Stimulated activated CD8-positive, alpha-beta memory T cell treated with anti-CD3 and anti-CD28 coated beads, Interleukin-12 subunit alpha, Interleukin-12 subunit beta, amount 100 ng/mL, for 4 hours (primary cell): ENCODE measurements around the gene TOR4A.

Source experiments
- DNase-seq: peaks from one replicate; pipeline ENCODE4 v3.0.0-alpha.2; 2020; ENCODE audit warnings: low read depth

TOR4A gene

GRCh38 chr9:137306066-137306849, 28.7 kb downstream of the TOR4A start:
- DNase-seq: no peak

GRCh38 chr9:137306850-137307254, 29.3 kb downstream of the TOR4A start:
- no peak for DNase-seq

- DNase-seq: no peak
Measured at GRCh38 chr9:137307255-137308056, 29.9 kb downstream of the TOR4A start.

GRCh38 chr9:137308057-137308619, 30.6 kb downstream of the TOR4A start:
- DNase-seq: no peak

GRCh38 chr9:137309368-137310188, 32.1 kb downstream of the TOR4A start:
- no peak for DNase-seq

- no peak for DNase-seq
Measured at GRCh38 chr9:137310189-137311052, 32.9 kb downstream of the TOR4A start.

GRCh38 chr9:137311171-137311985, 33.9 kb downstream of the TOR4A start:
- no peak for DNase-seq

- DNase-seq: no peak
Measured at GRCh38 chr9:137311986-137312851, 34.7 kb downstream of the TOR4A start.

GRCh38 chr9:137312852-137313325, 35.4 kb downstream of the TOR4A start:
- DNase-seq: no peak

- DNase-seq: no peak
Measured at GRCh38 chr9:137313326-137313936, 35.9 kb downstream of the TOR4A start.

- no peak for DNase-seq
Measured at GRCh38 chr9:137313956-137314560, 36.5 kb downstream of the TOR4A start.

GRCh38 chr9:137314561-137315560, 37.3 kb downstream of the TOR4A start:
- no peak for DNase-seq

- no peak for DNase-seq
Measured at GRCh38 chr9:137315581-137316011, 38.1 kb downstream of the TOR4A start.

GRCh38 chr9:137316012-137316981, 38.8 kb downstream of the TOR4A start:
- no peak for DNase-seq

- DNase-seq: no peak
Measured at GRCh38 chr9:137317021-137317717, 39.6 kb downstream of the TOR4A start.
